A549 (cell line): Measurements from ENCODE around the gene BORA. TPM values are rescaled to one million over a fixed set of nuclear protein-coding genes. Genes with fewer than 3 reads are reported as not detected.

ENCODE experiments used
- ATAC-seq, 2 experiments: fragments of 200-7000 bp in 1 of 2; fragments of >200 bp in 1 of 2; cut with Nextera tagmentation in 1 of 2; cut with Tn5 transposase in 1 of 2; 3 replicates each; pipeline versions ENCODE4 v1.8.0 to v1.9.1; 2018 to 2020; ENCODE audit warnings: mild to moderate bottlenecking in 1 of 2, moderate library complexity in 1 of 2
- CTCF ChIA-PET: fragments of 300-600 bp; sonication (Branson Sonifier 250); formaldehyde crosslinking; extraction: SDS; loops from one replicate; lab custom pipeline; 2021; ENCODE audit warnings: antibody characterized with exemption, inconsistent platforms; lab: Yijun Ruan, JAX
- POLR2A ChIA-PET: fragments of 350-600 bp; formaldehyde crosslinking; extraction: SDS; loops from one replicate; lab custom pipeline; 2021; ENCODE audit warnings: antibody characterized with exemption, inconsistent platforms; lab: Yijun Ruan, JAX
- DNase-seq, 2 experiments: peaks; one replicate each; pipeline versions ENCODE4 v3.0.0 to v3.0.0-alpha.2; 2011 to 2016; ENCODE audit warnings: low read depth in 1 of 2, low spot score in 1 of 2
- FAIRE-seq: peaks from 2 replicates; lab custom pipeline; 2011; peaks lifted over from hg19 to GRCh38; lab: Jason Lieb, UNC
- H3K27ac ChIP-seq, 2 experiments: fragments of >200 bp; sonication (Bioruptor Twin); formaldehyde crosslinking; 3 replicates each; pipeline ENCODE4 v1.5.1; 2016 to 2017
- H3K4me1 ChIP-seq: fragments of >200 bp; sonication (Bioruptor Twin); formaldehyde crosslinking; 3 replicates; pipeline ENCODE4 v1.6.1; 2016
- H3K4me2 ChIP-seq: fragments of >200 bp; sonication (Bioruptor Twin); formaldehyde crosslinking; 3 replicates; pipeline ENCODE4 v1.6.1; 2016
- H3K4me3 ChIP-seq: fragments of >200 bp; sonication (Bioruptor Twin); formaldehyde crosslinking; 3 replicates; pipeline ENCODE4 v1.5.1; 2016
- H3K9me3 ChIP-seq: fragments of >200 bp; sonication (Bioruptor Twin); formaldehyde crosslinking; 3 replicates; pipeline ENCODE4 v1.6.1; 2016
- CEBPB ChIP-seq, 2 experiments: fragments of >200 bp in 1 of 2; sonication (Bioruptor Twin) in 1 of 2; formaldehyde crosslinking in 1 of 2; IDR thresholded peaks; 2 replicates each; pipeline ENCODE4 v1.6.1; 2012 to 2016
- CTCF ChIP-seq: fragments of >200 bp; sonication (Bioruptor Twin); formaldehyde crosslinking; IDR thresholded peaks from 3 replicates; pipeline ENCODE4 v1.5.1; 2016
- ELK1 ChIP-seq: fragments of 150-350 bp; IDR thresholded peaks from 2 replicates; pipeline ENCODE4 v1.6.1; 2014; ENCODE audit warnings: low read depth, mild to moderate bottlenecking, low read length
- EP300 ChIP-seq, 2 experiments: fragments of >200 bp; sonication (Bioruptor Twin); formaldehyde crosslinking; IDR thresholded peaks; 2 replicates in 1 of 2; 3 replicates in 1 of 2; pipeline ENCODE4 v1.6.1; 2016 to 2017
- HDAC2 ChIP-seq: fragments of 200-600 bp; sonication (generic); IDR thresholded peaks from 2 replicates; pipeline ENCODE4 v1.6.1; 2016
- HES2 ChIP-seq: fragments of >200 bp; sonication (Bioruptor Twin); formaldehyde crosslinking; IDR thresholded peaks from 2 replicates; pipeline ENCODE4 v1.6.1; 2016
- HMGXB4 ChIP-seq: fragments of 250-450 bp; sonication (Bioruptor Pico); IDR thresholded peaks from 2 replicates; pipeline ENCODE4 v1.5.0; 2021; ENCODE audit warnings: mild to moderate bottlenecking, moderate library complexity, borderline replicate concordance
- MAX ChIP-seq: IDR thresholded peaks from 2 replicates; pipeline ENCODE4 v1.6.1; 2012
- MAZ ChIP-seq: fragments of 150-350 bp; IDR thresholded peaks from 2 replicates; pipeline ENCODE4 v1.6.1; 2014; ENCODE audit warnings: antibody characterized with exemption, low read depth, low read length, borderline replicate concordance
- NR3C1 ChIP-seq: fragments of >200 bp; sonication (Bioruptor Twin); formaldehyde crosslinking; IDR thresholded peaks from 3 replicates; pipeline ENCODE4 v1.6.1; 2017
- RAD21 ChIP-seq, 2 experiments: fragments of >200 bp in 1 of 2; sonication (Bioruptor Twin) in 1 of 2; formaldehyde crosslinking in 1 of 2; IDR thresholded peaks in 1 of 2; conservative IDR thresholded peaks in 1 of 2; 2 replicates in 1 of 2; 3 replicates in 1 of 2; pipeline ENCODE4 v1.6.1; 2012 to 2018; ENCODE audit warnings: inconsistent platforms in 1 of 2
- RFX5 ChIP-seq: fragments of 450-650 bp; IDR thresholded peaks from 2 replicates; pipeline ENCODE4 v1.7.1; 2014; ENCODE audit warnings: antibody characterized with exemption, mild to moderate bottlenecking, moderate library complexity
- RNF2 ChIP-seq: fragments of 200-600 bp; sonication (generic); IDR thresholded peaks from 2 replicates; pipeline ENCODE4 v1.6.1; 2016; ENCODE audit warnings: low read depth, mild to moderate bottlenecking, antibody characterized with exemption, moderate library complexity, borderline replicate concordance
- SMC3 ChIP-seq: fragments of >200 bp; sonication (Bioruptor Twin); formaldehyde crosslinking; IDR thresholded peaks from 3 replicates; pipeline ENCODE4 v1.6.1; 2018; ENCODE audit warnings: inconsistent platforms
- TFCP2L1 ChIP-seq: fragments of 250-450 bp; sonication (Bioruptor Pico); IDR thresholded peaks from 2 replicates; pipeline ENCODE4 v1.5.0; 2021; ENCODE audit warnings: mild to moderate bottlenecking
- TP53 ChIP-seq: fragments of 250-450 bp; sonication (Bioruptor Pico); IDR thresholded peaks from 2 replicates; pipeline ENCODE4 v1.5.0; 2021; ENCODE audit warnings: mild to moderate bottlenecking, moderate library complexity
- ZC3H11A ChIP-seq: fragments of 450-650 bp; IDR thresholded peaks from 2 replicates; pipeline ENCODE4 v1.6.1; 2014; ENCODE audit warnings: antibody characterized with exemption, mild to moderate bottlenecking
- ZSCAN20 ChIP-seq: fragments of 250-450 bp; sonication (Bioruptor Pico); IDR thresholded peaks from 2 replicates; pipeline ENCODE4 v1.8.0; 2022; ENCODE audit warnings: mild to moderate bottlenecking, moderate library complexity
- WGBS: methylation state at CpG from one replicate; pipeline ENCODE4 v1.1.6; 2017; ENCODE audit errors: missing lambda C conversion rate; 5-methylcytosine and 5-hydroxymethylcytosine counted together
- polyA plus RNA-seq, 4 experiments: library from polyadenylated mRNA; depleted of rRNA in 3 of 4; stranded (reverse); fragments of >200 nt; fragmentation: RNase III in 1 of 4; extraction: RNeasy Plus Mini Kit Qiagen cat#74134 plus additional on column Dnase treatment in 1 of 4; gene quantifications; 2 replicates in 3 of 4; 3 replicates in 1 of 4; pipeline ENCODE4 v1.2.3, GENCODE V29; 2011 to 2017

Gene BORA
- polyA plus RNA-seq, 2 of the 4 experiments (the other 2 are of a cell fraction), result 7.1 to 8.4 TPM

- H3K9me3 ChIP-seq, result no peaks in the 10 kb centered on the region
- ATAC-seq (no peak), DNase-seq (no peak), FAIRE-seq (no peak)
- WGBS, result 48% methylated on average over 7 of the region's 8 CpGs
- H3K27ac ChIP-seq, result no peak overlapping the region
- no peak overlapping the region for H3K4me2 ChIP-seq
- POLR2A ChIA-PET, result no interaction called here
- no peak overlapping the region for H3K4me3 ChIP-seq
- CTCF ChIA-PET, result no interaction called here
- TF ChIP-seq RNF2 (no peak), MAX (no peak)
- H3K4me1 ChIP-seq, result no peaks in the 10 kb centered on the region
Observed at GRCh38 chr13:72694314-72694713, 33.4 kb upstream of the BORA start.

- Histone ChIP-seq H3K9me3 (no peaks in the 10 kb centered on the region), H3K27ac (no peak overlapping the region), H3K4me2 (no peak overlapping the region), H3K4me1 (no peaks in the 10 kb centered on the region), H3K4me3 (no peak overlapping the region)
- no peak for ATAC-seq
- WGBS, result 3% methylated on average over 1 of the region's 1 CpG
- DNase-seq, result peak in 1 of 2 experiments; percentile 1
- ChIA-PET POLR2A (no interaction called here), CTCF (interaction anchor here (1.1 to 2.7 kb wide), 3 partner anchors 15 to 54 kb away, joined by 3 to 10 read pairs (median 3); no protein-coding TSS in a partner anchor)
- FAIRE-seq, result no peak
- TF ChIP-seq CTCF (peak; percentile 43), ELK1 (no peak), MAZ (no peak), SMC3 (peak; percentile 28; the same call in 1 of the 3 replicates), TFCP2L1 (CRISPR knock-in tag) (no peak), ZC3H11A (no peak), HDAC2 (no peak), NR3C1 (no peak), RAD21 (conservative IDR thresholded peaks at IDR 0.05 in 1 of 2, IDR thresholded peaks at IDR 0.05 in 1 of 2) (peak; percentile 47 to 66), EP300 (IDR thresholded peaks at IDR 0.05) (no peak), RFX5 (no peak)
Observed at GRCh38 chr13:72696579-72696978, 31.1 kb upstream of the BORA start.

- DNase-seq (no peak), FAIRE-seq (no peak), ATAC-seq (no peak)
- no peak for TF ChIP-seq HMGXB4
- no peak for TF ChIP-seq HES2
- no peak for TF ChIP-seq ELK1
- TF ChIP-seq ZSCAN20 (CRISPR knock-in tag), result no peak
- TF ChIP-seq TP53, result no peak
- TF ChIP-seq CEBPB (IDR thresholded peaks at IDR 0.05), result no peak
- ChIA-PET CTCF (interaction anchor here (0.6 kb wide), 1 partner anchor 1193 kb away, joined by 5 read pairs; no protein-coding TSS in a partner anchor), POLR2A (no interaction called here)
- no peak overlapping the region for H3K4me3 ChIP-seq
- no peak overlapping the region for H3K4me2 ChIP-seq
- H3K4me1 ChIP-seq, result no peaks in the 10 kb centered on the region
- H3K9me3 ChIP-seq, result no peaks in the 10 kb centered on the region
- H3K27ac ChIP-seq, result no peak overlapping the region
- WGBS, result 11% methylated on average over 2 of the region's 2 CpGs
Observed at GRCh38 chr13:72698164-72698563, 29.6 kb upstream of the BORA start.
